Hematopoietic multipotent progenitor cell treated with erythropoietin and hydrocortisone succinate and interleukin-3 and kit ligand, for 4 days (in vitro differentiated cells): Measurements from ENCODE around the gene KRTAP10-1.
"Not testable (repeated sequence)": the region's sequence is repeated elsewhere in the genome, so short reads cannot be mapped to it uniquely, and the experiment has no call there.

Experiments
- DNase-seq: peaks from one replicate; pipeline ENCODE4 v3.0.0-alpha.2; 2015

The KRTAP10-1 gene

DNA sequence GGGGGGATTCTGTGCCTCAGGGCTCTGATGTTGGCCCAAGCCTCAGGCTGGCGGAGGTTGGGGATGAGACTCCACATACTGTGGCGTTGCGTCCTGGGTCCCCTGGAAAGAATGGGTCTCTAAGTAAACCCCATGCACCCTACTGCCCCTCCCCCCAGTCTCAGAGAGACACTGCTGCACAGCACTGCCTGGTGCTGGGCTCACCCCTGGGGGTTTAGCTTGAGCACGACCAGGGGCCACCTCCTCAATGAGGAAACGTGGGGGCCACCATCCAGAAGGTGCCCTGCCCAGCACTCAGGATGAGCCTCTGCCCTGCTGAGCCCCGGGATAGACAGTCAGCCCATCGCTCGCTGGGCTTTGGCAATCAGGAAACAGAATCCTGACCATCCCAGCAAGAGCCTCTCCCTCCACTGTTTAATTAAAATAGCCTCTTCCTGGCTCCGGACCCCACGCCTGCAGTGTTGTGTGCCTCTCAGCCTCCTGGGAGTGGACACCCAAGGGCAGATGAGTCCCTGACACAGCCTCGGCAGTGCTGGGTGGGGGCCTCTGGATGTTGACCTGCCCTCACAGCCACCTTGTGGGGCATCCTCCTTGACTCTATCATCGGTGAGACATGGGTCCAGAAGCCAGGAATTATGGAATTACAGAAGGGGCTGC is 30.0 kb upstream of the KRTAP10-1 start:
- no peak for DNase-seq

DNA sequence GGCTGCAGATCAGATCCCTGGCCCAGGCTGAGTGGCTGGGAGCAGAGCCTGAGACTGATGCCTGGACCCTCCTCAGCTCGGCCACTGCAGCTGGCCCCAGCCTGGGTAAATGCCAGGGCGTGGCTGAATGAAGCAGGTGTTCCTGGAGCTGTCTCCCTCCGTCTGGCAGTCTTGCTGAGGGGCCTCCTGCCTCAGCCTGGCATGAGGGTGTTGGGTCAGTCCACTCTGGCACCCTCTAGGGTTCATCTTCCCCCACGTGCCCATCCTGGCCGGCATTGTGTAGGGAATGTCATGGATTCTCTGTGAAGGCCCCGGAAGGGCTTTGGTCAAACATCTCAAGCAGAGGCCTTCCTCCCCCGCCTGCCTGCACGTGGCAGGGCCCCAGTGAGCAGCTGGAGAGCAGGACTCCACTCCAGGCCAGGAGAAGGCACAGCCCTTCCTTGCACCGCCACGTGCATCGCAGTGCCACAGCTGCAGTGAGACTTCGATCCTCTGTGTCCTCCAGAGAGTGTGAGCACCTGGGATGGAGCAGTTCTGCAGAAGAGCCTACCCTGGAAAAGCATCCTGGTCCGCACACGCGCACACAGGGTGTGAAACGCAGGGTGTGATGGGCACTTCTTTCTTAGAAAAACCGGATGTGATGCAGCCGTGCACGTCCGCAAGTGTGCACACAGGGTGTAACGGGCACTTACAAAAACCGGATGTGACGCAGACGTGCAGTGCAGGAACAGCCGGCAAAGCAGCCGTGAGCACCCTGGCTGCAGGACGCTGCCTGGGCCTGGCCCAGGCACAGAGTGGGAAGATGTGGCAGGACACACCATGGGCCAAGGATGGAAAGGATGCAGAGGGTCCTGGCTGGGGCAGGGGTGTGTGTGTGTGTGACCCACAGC is 28.9 kb upstream of the KRTAP10-1 start:
- no peak for DNase-seq

DNA sequence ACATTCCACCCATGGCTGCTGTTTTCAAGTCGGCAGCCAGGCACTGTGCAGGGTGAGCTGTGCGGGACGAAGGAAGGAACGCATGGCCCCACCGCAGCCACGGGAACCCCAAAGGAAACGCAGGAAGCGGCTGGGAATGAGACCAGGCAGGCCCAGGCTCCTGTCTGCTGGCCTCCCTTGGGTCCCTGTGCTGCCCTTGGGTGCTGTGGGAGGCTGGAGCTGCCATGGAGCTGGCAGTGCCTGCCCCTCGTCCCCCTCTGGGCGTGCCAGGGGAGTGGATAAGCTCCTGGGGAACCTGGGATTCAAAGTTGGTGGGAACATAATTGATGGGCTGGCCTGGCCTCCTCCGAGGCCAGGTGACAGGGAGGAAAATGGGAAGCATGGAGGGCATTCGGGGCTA is 28.3 kb upstream of the KRTAP10-1 start:
- DNase-seq = no peak

DNA sequence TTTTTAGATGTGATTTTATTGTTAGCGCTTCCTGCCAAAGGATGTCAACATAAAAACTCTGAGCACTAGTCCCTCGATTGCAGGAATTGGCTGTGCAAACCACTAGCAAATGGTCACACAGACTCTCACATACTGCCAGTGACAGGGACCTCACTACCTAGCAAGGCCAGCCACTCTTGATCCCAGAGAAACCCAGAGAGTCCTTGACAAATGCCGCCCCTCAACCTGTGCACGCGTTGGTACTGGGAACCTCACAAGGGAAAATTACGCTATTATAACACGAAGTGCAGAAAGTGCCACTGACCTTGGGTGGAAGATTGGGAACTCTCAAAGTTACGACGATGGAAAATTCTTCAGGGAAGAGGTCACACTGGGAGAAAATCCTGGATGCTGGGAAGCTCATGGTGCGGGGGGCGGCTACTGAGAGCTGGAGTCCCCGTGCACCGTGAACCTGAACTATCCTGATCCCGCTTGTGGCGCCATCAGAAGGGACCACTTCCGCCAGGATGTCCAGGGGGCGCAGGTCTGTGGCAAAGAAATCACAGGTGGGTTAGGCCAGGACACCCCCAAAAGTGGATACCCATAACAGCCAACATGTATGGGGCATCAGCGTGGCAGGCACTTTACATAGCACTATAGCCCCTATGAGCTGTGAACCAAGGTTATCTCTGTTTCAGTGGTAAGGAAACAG is 27.6 kb upstream of the KRTAP10-1 start:
- no peak for DNase-seq

DNA sequence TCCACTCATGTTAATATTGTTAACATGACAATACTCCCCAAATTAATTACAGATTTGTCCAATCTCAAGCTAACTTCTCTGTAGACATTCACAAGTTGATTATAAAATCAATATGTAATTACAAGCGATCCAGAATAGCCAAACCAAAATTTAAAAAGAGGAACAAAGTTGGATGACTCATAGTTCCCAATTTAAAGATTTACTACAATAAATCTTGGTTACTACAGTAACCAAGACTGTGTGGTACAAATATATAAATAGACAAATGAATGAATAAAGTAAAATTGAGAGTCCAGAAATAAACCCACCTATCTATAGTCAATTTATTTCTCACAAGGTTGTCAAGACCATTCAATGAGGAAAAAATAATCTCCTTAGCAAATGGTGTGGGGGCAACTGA is 26.4 kb upstream of the KRTAP10-1 start:
- peak; percentile 48 for DNase-seq

DNA sequence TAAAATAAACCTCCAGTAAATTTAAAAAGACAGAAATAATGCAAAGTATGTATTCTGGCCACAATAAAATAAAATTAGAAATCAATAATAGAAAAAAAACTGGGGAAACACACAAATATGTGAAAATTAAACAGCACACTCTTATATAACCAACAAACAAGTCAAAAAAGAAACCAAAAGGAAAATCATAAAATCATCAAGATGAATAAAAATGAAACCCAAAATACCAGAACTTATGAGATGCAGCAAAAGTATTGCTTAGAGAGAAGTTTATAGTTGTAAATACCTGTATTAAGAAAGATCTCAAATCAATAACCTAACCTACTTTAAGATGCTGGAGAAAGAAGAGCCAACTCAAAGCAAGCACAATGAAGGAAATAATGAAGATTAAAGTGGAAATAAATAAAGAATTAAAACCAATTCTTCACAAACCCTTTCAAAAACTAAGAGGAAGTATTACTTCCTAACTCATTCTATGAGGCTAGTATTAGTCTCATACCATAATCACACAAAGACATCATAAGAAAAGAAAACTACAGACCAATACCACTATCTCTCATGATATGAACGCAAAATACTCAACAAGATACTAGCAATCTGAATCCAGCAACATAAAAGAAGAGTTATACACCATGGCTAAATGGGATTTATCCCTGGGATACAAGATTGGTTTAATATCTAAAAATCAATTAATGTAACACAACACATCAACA is 25.0 kb upstream of the KRTAP10-1 start:
- DNase-seq = no peak

DNA sequence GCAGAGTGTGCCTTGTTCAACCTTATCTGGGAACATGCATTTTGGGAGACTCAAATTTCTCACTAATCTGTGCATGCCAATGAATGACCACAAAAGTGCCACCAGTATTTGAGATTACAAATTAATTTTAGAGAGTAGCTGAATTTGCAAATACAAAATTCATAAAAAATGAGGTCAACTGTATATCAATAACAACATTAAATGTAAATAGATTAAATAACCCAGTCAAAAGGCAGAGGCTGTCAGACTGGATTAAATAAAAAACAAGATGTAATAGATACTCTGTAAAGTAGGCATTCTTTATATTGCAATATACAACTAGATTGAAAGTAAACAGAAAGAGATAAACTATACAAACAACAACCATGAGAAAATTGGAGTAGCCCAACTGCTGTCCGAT is 24.1 kb upstream of the KRTAP10-1 start:
- no peak for DNase-seq

DNA sequence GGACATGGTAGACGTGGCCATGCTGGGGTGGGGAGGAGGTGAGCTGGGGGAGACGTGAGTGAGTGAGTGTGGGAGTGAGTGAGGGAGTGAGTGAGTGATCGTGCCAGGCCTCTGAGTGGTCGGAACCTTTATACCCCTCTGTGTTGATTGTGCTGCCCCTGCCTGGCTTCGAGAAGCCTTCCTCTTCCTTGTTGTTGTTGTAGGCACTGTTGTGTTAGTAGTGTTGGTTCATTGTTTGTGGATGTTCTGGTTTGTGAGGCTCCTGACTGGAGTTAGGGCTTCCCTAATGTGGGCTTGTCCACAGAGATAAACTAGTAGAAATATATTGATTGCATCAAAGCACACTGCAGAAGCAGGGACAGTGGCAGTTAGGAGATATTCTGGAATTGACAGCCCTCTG is 18.7 kb upstream of the KRTAP10-1 start, which contains the start of gene KRTAP10-3:
TSS of gene KRTAP10-3 (minus strand) at position 101 of the 400 bp plus-strand sequence. CDS start at position 21, 80 bp downstream.
- DNase-seq = no peak

DNA sequence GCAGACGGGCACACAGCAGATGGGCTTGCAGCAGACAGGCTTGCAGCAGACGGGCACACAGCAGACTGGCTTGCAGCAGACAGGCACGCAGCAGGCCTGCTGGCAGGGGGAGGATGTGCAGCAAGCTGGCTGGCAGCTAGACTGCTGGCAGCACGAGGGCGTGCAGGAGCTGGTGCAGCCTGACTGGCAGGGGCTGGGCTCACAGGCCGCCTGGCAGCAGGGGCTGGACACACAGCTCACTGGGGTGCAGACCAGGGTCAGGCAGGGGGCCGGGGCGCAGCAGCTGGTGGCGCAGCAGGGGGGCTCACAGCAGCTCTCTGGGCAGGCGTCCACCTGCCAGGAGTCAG is 18.3 kb upstream of the KRTAP10-1 start:
- DNase-seq = not testable (repeated sequence)

DNA sequence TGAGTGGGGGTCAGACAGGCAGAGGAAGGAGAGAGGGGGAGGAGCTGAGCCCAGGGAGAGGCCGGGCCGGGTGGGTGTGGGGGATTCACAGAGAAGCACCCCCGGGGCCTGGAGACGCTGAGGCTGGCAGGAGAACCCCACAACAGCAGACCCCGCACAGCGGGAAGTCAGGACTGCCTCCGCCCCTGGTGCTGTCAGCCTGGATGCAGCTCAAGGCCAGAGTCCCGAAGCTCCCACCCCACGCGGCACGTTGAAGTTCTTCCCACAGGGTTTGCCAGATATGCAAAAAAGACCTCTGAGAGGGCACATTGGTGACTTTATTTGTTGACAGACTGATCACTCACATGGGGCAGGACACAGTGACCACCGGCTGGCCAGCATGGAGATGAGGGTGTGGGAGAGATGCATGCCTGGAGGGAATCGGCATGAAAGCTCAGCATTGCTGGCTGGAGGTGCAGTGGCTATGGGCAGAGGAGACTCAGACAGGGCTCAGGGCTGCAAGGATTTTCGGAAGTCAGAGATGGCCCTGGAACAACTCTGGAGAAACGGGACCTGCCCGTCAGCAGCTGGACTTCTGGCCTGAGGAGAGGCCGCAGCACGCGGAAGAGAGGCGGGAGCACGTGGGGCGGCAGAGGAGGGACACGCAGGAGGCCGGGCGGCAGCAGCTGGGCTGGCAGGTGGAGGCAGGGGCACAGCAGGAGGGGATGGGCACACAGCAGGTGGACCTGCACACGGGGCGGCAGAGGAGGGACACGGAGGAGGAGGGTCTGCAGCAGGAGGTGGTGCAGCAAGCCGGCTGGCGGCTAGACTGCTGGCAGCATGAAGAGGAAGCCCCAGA is 17.7 kb upstream of the KRTAP10-1 start:
- no peak for DNase-seq

DNA sequence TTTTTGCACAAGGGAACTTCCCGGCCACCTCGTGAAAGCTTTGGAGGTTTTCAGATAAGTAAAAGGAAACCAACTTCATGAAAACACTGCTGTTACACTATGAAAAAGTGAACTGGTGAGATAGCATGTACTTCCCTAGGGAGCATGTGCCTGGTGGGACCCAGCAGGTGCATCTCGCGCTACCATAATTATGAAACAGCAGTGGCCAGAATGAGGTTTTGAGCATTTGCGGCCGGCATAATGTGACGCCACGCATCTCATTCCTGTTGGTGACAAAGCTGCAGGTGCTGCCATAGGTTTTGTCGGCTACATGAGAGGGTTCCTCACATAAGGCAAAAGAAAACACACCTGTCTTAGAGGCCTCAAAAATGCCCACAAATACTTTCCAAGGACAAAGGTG is 16.9 kb upstream of the KRTAP10-1 start:
- no peak for DNase-seq

DNA sequence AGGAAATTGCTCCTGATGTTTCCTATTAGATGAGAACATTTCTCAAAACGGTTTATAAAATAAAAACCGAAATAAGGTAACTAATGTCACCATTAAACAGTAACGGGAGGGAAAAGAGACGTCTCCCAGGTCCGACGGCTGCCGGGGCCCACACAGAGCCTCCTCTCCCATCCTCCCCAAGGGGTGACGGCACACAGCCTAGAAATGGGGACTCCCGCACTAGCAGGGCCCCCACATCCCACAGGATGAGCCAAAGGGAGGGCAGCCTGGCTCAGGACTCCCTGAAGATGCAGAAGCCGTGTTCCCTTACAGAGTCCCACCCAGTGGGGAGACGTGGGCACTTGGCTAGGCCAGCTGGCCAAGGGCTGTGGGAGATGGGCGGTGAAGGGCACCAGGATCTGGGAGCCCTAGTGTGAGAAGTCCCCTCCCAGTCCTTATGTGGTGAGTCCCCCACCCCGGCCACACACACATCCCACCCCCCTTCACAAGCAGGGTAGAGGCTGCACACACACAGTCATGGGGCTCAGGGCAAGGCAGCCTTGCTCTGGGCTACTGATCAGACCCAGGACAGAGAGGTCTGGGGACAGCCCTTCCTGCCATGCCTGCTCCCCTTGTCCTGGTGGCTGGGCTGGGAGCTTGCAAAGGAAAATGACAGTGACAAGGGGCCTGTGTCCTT is 15.3 kb upstream of the KRTAP10-1 start:
- no peak for DNase-seq

DNA sequence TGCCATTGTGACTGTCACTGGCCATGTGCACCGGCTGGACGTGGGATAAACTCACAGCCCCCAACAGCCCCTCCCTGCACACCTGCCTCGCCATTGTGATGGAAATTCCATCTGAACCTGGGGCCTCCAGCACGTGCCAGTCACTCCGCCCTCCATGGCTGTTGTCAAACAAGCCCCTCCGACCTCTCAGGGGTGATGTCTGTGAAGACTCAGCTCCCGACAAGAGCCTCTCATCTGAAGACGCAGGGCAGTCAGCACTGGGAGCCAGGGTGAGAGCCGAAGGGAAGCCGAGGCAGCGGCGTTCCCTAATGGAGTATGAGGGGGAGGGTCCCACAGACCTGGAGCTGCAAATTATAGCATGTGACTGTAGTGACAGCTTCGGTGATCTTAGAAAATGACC is 12.7 kb upstream of the KRTAP10-1 start:
- no peak for DNase-seq

DNA sequence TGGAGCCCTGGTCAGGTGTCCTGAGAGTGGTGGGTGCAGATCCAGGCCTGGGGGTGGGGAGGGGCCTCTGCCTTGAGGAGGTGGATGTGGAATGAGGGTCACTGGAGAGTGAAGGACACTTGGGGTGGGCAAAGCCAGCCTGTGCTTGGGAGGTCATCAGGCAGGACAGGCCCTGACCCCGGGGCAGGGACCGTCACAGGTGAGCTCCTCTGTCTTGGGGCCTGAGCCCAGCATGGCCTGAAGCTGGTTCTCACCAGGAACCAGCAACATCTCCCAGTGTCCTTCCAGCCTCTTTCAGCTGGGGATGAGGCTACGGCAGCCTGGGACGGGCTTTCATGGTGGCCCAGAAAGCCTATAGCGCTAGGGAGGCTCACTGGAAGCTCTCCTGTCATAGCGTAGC is 12.1 kb upstream of the KRTAP10-1 start:
- no peak for DNase-seq

DNA sequence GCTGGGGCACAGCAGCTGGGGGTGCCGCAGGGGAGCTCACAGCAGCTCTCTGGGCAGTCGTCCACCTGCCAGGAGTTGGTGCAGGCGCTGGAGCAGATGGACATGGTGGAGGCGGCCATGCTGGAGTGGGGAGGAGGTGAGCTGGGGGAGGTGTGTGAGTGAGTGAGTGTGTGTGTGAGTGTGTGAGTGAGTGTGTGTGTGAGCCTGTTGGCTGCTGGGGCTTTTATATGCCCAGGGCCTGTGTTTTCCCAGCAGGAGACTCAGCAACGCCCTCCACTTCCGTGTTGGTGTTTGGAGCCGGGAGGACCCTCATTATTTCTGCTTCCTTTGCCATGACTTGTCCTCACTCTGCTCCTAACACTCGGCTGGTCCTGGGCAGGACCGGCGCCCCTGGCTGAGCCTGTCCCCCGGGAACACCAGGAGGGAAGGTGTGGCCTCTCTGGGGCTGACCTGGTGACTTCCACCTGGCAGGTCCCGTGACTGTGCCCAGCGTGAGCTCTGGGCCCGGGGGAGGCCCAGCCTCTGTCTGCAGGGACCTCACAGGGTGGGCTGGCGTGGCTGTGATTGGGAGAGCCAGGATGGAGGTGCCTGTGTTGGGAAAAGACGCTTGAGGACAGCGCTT is 11.5 kb upstream of the KRTAP10-1 start, which contains the start of gene KRTAP10-2:
TSS of gene KRTAP10-2 (minus strand) at position 166 of the 622 bp plus-strand sequence. CDS start at position 119, 47 bp downstream.
- no peak for DNase-seq

DNA sequence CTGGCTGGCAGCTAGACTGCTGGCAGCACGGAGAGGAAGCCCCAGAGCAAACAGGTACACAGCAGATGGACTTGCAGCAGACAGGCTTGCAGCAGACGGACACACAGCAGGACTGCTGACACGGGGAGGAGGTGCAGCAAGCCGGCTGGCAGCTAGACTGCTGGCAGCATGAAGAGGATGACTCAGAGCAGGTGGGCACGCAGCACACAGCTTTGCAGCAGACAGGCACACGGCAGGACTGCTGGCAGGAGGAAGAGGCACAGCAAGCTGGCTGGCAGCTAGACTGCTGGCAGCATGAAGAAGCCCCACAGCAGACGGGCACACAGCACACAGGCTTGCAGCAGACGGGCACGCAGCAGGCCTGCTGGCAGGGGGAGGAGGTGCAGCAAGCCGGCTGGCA is 10.8 kb upstream of the KRTAP10-1 start:
- no peak for DNase-seq

DNA sequence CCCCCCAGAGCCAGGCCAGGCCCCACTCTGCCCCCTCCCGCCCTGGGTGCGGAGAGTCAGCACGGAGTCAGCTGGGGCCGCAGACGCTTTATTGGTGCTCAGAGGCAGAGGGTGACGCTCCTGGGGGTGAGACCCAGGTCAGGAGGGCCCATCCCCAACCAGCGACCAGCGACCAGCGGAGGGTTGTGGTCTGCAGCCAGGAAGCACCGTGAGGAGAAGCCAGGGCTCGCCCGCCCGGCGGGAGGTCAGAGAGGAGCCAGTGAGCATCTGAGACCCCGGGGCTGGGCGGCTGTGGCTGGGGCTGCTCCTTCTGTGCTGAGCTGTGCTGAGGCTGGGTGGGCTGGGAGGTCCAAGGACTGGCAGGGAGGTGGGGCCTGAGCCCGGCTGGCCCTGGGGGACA is 10.3 kb upstream of the KRTAP10-1 start:
- DNase-seq = not testable (repeated sequence)

DNA sequence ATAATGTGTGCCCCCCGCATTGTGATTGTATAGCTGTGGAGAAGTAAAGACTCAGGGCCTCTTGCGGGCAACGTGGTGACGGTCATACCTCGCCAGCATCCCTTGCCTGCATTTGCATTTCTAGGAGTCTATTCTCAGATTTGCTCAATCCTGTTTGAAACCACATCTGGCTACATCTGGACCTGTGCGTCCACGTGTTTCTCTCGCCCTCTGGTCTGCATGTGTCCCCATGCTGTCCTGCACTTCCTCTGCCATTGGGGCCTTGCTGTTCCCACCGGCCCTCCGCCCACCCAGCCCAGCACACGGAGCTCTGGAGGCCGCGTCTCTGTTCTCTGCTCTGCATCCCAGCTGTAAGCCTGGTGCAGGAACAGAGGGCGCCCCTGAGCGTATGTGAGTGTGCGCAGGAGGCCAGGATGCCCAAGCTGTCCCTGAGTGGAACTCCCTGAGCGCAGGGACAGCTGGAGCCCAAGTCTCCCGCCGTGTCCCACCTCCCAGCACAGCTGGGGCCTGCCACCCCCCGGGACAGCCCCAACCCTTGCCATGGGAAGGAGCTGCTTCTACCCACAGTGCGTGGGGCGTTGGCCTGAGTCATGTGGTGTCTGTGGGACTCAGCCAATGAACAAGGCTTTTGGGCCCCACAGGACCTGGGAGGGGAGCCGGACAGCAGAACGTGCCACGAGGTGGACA is 9.7 kb upstream of the KRTAP10-1 start:
- no peak for DNase-seq

DNA sequence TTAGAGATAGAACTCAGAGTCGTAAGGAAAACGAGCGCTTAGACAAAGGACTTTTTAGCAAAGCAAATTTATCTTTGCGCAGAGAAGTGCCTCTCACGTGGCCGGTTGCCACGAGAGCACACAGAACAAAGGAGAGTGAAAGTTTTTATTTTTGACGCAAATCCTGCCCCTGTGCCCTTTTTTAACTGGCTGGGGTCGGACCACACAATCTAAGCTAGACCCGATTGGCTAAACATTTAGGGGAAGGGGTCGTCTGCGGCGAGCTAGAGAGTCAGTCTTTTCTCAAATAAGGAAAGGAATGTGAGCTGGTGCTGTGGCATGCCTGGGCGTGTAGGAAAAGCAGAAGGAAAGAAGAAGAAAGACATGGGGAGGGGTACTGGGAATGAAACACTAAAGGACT is 8.9 kb upstream of the KRTAP10-1 start:
- DNase-seq = no peak

DNA sequence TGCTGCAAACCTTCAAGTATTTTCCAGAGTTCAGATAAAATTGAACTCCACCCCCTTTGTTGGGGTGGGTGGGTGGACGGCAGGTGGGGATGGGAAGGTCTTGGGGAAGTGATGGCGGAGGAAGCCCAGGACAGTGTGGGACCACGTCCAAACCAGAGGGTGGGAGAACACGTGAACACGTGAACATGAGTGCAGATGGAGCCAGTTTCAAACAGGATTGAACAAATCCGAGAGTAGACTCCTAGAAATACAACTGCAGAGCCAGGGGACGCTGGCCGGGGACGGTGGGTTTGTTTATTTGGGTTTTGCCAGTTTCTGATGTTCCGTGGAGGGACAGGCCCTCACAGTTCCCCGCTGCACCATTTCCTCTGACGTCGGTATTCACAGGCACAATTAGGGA is 8.4 kb upstream of the KRTAP10-1 start:
- DNase-seq = no peak
